Heart left ventricle (tissue), 13 donors: ENCODE results near the gene UBE2D1.

Experiments
- POLR2A ChIP-seq, 2 donors: fragments of 450-650 bp; IDR thresholded peaks; one replicate each; pipeline ENCODE4 v1.6.1; 2017; ENCODE audit warnings: antibody characterized with exemption in 2 of 2, mild to moderate bottlenecking in 2 of 2, moderate library complexity in 2 of 2
- TF ChIP-seq, protein P1 (sequence below), 12 donors: fragments of 200-600 bp; sonication (generic) in 4 of 12; IDR thresholded peaks; one replicate each; pipeline versions ENCODE4 v1.5.0 to v1.8.0; 2018 to 2022; ENCODE audit warnings: antibody characterized with exemption in 12 of 12, mild to moderate bottlenecking in 5 of 12
- donor health status: ischemic (EF 13 %, LVEDD 7.1; RV severe dilation, severe dysfunction).
- donor health status: DM: no; HTN: yes; CAD: no.
- donor health status: DM: no; HTN: no; CAD: no.
- donor health status: ischemic (EF 25% LVEDD 6.9; RV normal size, moderate dysfunction).
- donor health status: ischemic (EF 25% LVEDD 5.7; RV mildly dilated, moderate dysfunction).
- donor health status: ischemic (EF 35%, LVEDD 5.7; RV mildly dilated, moderate dysfunction).
- donor health status: nonischemic (EF 11% LVEDD 7.7; RV severe dilation, severe dysfunction).
- donor health status: DM: yes; HTN: yes; CAD: no.
- donor health status: PGD.
- donor health status: ischemic (EF 29% LVEDD 5.4; RV normal size, mild dysfunction).
- donor health status: nonischemic (EF 23%, LVEDD 6.1; RV moderate dilation, normal function).

DNA sequence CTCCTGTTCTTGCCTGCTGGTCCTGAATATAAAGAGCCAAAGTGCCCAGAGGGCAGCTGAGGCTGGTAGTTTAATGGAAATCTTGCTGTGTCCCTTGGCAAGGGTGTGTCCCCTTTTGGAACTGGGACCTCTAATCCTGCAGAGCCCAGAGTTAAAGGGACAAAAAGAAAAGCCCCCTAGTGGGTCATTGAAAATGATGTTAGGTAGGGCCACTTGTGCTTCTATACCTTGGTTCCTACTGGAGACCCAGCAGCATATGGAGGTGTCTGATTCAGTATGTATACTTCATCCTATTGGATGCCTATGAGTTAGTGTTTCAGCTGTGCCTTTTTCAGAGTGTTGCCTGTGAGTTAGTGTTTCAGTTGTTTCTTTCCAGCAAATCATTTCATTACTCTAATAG lies 81.0 kb downstream of the UBE2D1 start:
- TF ChIP-seq POLR2A (IDR thresholded peaks at IDR 0.05): no peak
- TF ChIP-seq, protein P1, sequence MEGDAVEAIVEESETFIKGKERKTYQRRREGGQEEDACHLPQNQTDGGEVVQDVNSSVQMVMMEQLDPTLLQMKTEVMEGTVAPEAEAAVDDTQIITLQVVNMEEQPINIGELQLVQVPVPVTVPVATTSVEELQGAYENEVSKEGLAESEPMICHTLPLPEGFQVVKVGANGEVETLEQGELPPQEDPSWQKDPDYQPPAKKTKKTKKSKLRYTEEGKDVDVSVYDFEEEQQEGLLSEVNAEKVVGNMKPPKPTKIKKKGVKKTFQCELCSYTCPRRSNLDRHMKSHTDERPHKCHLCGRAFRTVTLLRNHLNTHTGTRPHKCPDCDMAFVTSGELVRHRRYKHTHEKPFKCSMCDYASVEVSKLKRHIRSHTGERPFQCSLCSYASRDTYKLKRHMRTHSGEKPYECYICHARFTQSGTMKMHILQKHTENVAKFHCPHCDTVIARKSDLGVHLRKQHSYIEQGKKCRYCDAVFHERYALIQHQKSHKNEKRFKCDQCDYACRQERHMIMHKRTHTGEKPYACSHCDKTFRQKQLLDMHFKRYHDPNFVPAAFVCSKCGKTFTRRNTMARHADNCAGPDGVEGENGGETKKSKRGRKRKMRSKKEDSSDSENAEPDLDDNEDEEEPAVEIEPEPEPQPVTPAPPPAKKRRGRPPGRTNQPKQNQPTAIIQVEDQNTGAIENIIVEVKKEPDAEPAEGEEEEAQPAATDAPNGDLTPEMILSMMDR (IDR thresholded peaks at IDR 0.05): no peak
